ENCODE data around the gene OR2AG2.

OR2AG2 gene

DNA sequence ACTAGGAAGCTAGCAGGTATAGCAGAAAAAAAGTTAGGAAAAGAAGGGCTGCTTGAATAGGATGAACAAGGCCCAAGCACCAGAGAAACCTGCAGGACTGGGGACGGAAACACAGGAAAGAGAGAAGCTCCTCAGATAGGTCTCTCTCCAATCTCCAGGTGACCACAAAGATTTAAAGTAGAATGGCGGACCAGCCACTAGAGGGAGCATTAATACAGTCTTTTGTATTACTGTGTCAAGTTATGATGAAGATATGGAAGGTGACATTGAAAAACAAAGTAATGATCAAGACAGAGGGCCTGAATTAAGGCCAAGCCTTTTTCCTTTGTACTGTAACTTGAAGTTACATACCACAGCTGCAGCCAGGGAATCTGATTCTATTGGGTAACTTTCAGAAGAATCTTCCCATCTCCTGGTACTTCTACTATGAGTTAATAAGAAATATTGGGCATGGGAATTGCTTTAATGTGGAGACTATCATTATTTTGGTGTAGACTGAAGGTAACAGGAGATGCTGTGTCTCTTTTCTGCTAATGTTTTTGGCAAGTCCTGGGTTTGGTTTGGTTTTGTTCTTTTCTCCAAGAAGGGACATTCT lies 33.8 kb downstream of the OR2AG2 start:
- peak; percentile 43 for DNase-seq

DNA sequence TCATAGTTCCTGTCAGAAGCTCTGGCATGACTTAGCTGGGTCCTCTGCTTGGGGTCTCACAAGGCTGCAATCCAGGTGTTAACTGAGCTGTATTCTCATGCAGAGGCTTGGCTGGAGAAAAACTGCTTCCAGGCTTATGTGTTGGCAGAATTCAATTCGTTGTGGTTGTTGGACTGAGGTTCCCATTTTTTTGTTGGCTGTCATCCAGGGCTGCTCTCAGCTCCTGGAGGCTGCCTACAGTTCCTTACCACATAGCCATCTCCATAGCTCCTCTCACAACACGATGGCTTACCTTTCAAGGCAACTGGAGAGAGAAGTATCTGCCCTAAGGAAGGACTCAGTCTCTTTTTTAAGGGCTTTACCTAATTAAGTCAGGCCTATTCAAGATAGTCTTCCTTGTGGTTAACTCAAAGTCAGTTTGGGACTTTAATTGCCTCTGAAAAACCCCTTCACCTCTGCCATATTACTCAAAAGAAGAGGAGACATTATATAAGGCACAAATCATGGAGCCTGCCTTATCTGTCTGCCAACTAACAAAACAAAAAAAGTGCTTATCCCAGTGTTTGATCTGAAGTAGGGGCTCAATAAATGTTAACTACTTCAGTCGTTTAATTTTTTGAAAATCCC lies 35.2 kb downstream of the OR2AG2 start:
- DNase-seq: no peak

GRCh38 chr11:6735306-6735705 lies 36.5 kb downstream of the OR2AG2 start:
- DNase-seq: no peak

GRCh38 chr11:6734616-6735015 lies 37.2 kb downstream of the OR2AG2 start:
- DNase-seq: no peak

DNA sequence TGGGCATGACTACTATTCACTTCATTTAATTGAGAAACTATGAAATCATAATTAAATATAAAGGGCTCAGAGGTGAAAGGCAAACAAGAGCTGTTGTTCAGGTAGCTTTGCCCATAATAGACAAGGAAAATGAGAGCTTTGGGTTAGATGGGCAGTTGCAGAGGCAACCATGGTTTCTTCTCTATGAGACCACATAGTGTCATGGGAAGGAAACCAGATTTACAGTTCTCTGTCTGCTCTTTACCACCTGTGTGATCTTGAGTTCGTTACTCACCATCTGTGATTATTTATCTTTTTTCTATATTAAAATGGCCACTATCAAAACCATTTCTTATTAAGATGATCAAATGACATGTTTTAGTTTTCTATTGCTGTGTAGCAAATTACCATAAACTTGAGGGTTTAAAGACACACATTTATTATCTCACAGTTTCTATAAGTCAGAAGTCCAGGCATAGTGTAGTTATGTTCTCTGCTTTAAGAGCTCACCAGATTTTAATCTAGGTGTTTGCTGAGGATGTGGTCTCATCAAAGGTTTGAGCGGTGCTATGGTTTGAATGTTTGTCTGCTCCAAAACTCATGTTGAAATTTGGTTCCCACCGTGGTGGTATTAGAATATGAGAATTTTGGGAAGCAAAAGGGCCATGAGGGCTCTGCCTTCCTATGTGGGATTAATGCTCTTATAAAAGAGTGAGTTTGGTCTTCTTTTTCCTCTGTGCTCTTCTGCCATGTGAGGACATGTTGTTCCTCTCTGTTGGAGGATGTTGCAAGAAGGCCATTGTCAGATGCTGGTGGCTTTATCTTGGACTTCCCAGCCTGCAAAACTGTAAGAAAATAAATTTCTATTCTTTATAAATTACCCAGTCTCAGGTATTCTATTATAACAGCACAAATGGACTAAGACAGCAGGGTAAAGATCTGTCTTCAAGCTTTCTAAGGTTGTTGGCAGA lies 38.2 kb downstream of the OR2AG2 start:
- no peak for DNase-seq

DNA sequence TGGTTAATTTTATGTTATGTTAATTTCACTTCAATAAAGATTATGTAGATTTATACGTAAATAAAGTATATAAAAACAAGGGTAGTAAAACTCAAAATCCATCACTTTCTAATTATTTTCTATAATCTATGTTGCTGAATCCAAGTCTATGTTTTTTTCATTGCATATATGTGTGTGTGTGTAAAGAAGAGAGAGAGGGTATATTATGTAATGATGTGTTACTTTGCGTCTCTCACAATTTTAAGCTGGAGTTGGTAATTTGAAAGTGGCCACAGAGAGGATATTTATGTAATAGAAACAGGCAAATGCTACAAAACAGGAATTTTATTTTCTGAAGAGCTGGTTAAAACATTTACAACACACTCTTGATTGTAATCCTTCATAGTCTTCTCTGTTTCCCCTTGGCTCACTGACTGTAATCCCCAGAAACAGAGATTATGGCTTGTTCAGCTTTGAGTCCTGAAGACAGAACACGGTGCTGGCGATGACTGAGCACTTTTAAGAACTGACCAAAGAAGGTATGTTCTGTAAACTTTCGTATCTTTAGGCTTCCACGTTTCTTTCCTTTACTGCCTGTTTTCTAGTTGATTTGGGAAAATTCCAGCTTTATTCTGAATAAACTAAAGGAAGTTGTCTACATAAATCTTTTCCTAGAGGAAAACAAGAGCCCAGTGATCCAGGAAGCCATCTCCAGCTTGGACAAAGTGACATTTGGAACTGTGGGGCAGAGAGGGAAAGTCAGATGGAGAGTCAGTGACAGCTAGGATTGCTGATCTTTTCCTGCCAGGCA lies 43.6 kb downstream of the OR2AG2 start:
- DNase-seq: no peak

GRCh38 chr11:6725386-6725896 lies 46.3 kb downstream of the OR2AG2 start:
- DNase-seq: no peak

DNA sequence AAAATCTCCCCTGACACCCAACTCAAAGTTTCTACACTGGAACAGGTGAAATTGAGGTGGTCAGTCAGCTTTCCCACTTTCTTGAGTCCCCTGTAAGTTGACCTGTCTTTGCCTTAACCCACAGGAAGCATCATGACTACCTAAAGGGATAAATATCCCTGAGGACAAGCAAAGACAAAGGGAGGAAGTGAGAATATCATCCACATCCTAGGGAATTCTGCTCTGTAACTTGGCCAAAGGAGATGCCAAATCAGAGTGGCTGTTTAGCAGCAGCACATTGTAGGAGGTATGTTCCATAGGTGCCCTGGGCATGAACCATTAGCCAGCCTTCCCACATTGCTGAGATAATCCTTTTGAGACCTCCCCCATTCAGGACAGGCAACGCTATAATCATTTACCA lies 47.8 kb downstream of the OR2AG2 start:
- DNase-seq: no peak

- DNase-seq: no peak
These were observed 50.4 kb downstream of the OR2AG2 start for GRCh38 chr11:6721343-6721742.

- no peak for DNase-seq
These were observed 52.2 kb downstream of the OR2AG2 start for GRCh38 chr11:6719576-6719975.

- no peak for DNase-seq
These were observed 54.4 kb downstream of the OR2AG2 start for GRCh38 chr11:6717426-6717825.
